ENCODE results near the gene SIGLEC15. TPM values are rescaled to one million over a fixed set of nuclear protein-coding genes. Genes with fewer than 3 reads are reported as not detected.

SIGLEC15 gene
- total RNA-seq, 2 experiments from 2014 or later: not detected

GRCh38 chr18:45849529-45849928 is 24.1 kb downstream of the SIGLEC15 start:
- Mint-ChIP-seq H3K4me3 (no peak overlapping the region), H3K36me3 (ENCODE audit: low read depth) (peaks cover 13% of the 10 kb centered on the region), H3K4me1 (ENCODE audit: low read depth) (peaks cover 3% of the 10 kb centered on the region), H3K9me3 (ENCODE audit: insufficient read depth) (no peaks in the 10 kb centered on the region), H3K27me3 (ENCODE audit: low read depth) (no peaks in the 10 kb centered on the region), H3K27ac (no peak overlapping the region)
- DNase-seq: no peak
- no peak for ATAC-seq
- POLR2A ChIA-PET: no interaction called here
- CTCF ChIA-PET: interaction anchor here (1.2 to 3.1 kb wide), 3 partner anchors 10 to 61 kb away, joined by 3 to 15 read pairs (median 12); no protein-coding TSS in a partner anchor

DNA sequence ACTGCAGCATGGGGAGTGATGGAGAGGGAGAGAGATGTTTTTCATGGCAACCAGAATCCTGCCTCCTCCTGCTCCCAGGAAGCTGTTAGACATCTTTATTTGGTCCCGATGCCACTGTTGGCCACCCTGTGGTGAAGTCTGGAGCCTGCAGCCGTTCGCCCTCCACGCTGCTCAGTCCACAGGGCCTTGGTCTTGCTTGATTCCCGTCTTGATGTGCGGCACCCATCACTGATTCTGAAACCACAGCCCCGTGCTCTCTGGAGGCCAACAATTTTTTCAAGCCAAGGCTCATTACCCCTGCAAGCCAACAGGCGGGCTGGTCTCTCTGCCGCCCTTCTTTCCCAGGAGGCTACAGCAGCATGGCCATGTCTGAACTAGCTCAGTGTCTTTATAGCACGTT is 24.5 kb downstream of the SIGLEC15 start:
- POLR2A ChIA-PET: no interaction called here
- Mint-ChIP-seq H3K36me3 (ENCODE audit: low read depth) (peaks cover 14% of the 10 kb centered on the region), H3K9me3 (ENCODE audit: insufficient read depth) (no peaks in the 10 kb centered on the region), H3K4me1 (ENCODE audit: low read depth) (peaks cover 3% of the 10 kb centered on the region), H3K27ac (no peak overlapping the region), H3K27me3 (ENCODE audit: low read depth) (no peaks in the 10 kb centered on the region), H3K4me3 (no peak overlapping the region)
- ATAC-seq: no peak
- CTCF ChIA-PET: interaction anchor here (0.8 to 3.1 kb wide), 6 partner anchors 9 to 186 kb away, joined by 3 to 15 read pairs (median 4); no protein-coding TSS in a partner anchor
- DNase-seq: no peak

DNA sequence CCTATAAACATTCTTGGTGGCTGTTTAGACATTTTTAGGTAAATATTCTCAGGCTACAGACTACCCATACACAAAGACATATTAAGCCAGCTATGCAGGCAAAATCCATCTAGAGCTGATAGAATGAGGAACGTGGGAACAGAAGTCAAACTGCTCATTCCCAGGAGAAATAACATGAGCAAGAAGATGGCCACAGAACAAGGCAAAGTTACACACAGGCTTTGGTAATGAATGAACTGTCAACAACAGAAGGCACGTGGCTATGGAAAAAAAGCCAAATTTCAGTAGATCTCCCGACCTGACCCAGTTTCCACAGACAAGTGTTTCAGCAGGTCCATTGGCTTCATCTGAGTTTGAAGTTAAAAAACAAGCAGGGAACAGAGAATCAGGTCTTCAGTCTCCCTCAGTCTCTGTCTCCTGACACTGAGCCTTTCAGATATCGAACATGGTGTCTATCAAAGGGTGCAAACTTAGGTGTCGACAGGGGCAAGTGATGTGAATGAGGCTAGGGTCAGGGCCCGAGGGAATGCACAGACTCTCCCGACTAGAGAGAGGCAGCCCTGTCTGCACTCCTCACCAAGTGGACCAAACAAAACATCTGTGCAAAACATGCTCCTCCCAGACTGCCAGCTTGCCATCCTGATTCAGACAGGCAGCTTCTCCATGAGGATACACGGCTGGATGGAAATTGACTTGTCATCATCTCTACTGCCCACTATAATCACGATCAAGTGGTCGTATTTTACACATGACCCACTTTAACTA is 25.9 kb downstream of the SIGLEC15 start:
- DNase-seq: no peak
- ChIA-PET POLR2A (no interaction called here), CTCF (interaction anchor here (0.9 to 3.1 kb wide), 5 partner anchors 9 to 187 kb away, joined by 3 to 15 read pairs (median 4); no protein-coding TSS in a partner anchor)
- Mint-ChIP-seq H3K4me1 (ENCODE audit: low read depth) (peaks cover 3% of the 10 kb centered on the region), H3K36me3 (ENCODE audit: low read depth) (peaks cover 24% of the 10 kb centered on the region), H3K27ac (peak overlapping the region; percentile 24), H3K27me3 (ENCODE audit: low read depth) (no peaks in the 10 kb centered on the region), H3K4me3 (no peak overlapping the region), H3K9me3 (ENCODE audit: insufficient read depth) (no peaks in the 10 kb centered on the region)
- no peak for ATAC-seq

DNA sequence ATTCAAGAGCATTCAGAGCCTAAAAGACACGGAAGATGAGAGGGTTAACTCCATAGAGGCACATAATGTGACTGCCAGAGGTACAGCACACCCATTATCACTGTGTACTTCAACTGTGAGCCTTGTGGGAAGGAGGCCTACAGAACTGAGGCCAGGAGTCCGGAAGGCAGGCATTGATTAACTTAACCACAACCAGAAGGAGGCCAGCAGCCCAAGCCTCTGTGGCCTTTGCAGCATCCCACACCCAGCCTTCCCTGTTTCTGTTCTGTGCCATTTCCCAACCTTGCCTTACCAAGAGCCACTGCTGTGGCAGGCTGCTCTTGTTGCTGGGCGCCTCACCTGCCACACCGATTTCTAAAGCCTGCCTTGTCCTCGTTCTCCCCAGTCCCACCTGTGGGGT is 27.2 kb downstream of the SIGLEC15 start:
- DNase-seq (no peak), ATAC-seq (no peak)
- Mint-ChIP-seq H3K4me1 (ENCODE audit: low read depth) (peaks cover 3% of the 10 kb centered on the region), H3K36me3 (ENCODE audit: low read depth) (peaks cover 32% of the 10 kb centered on the region), H3K27me3 (ENCODE audit: low read depth) (no peaks in the 10 kb centered on the region), H3K27ac (peak overlapping the region; percentile 16), H3K9me3 (ENCODE audit: insufficient read depth) (no peaks in the 10 kb centered on the region), H3K4me3 (no peak overlapping the region)
- POLR2A ChIA-PET: no interaction called here
- CTCF ChIA-PET: interaction anchor here (1.3 kb wide), 1 partner anchor 27 kb away, joined by 3 read pairs; no protein-coding TSS in a partner anchor

DNA sequence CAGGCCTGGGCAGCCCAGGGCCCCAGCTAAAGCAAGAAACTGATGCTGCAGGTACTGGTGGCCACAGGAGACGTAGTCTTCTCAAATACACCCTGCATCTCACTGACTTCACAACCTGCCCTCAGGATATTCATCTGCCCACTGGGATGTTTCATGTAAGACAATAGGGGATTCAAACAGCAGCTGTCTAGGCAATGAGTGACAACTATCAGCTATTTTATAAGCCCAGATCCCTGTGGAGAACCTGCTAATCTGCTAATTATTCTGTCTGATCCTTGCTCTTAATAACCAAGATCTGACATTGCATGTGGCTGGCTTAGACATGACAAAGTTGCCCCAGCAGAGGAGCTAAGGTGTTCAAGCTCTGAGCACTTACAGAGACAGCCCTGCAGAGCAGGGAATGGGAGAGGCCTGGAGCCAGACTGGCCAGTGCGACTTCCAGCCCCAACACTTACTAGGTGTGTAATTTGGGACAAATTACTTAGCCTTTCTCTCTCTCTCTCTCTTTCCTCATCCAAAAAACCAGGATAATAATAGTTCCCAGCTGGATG is 28.6 kb downstream of the SIGLEC15 start:
- ChIA-PET CTCF (interaction anchor here (1.5 to 1.7 kb wide), 2 partner anchors 14 to 25 kb away, joined by 4 read pairs; no protein-coding TSS in a partner anchor), POLR2A (no interaction called here)
- H3K9me3 Mint-ChIP-seq (ENCODE audit: insufficient read depth): no peaks in the 10 kb centered on the region
- H3K4me3 Mint-ChIP-seq: no peak overlapping the region
- peaks cover 44% of the 10 kb centered on the region for H3K36me3 Mint-ChIP-seq (ENCODE audit: low read depth)
- no peak for DNase-seq
- no peak for ATAC-seq
- no peak overlapping the region for H3K27ac Mint-ChIP-seq
- H3K4me1 Mint-ChIP-seq (ENCODE audit: low read depth): peaks cover 3% of the 10 kb centered on the region
- H3K27me3 Mint-ChIP-seq (ENCODE audit: low read depth): no peaks in the 10 kb centered on the region

- Mint-ChIP-seq H3K27me3 (ENCODE audit: low read depth) (no peaks in the 10 kb centered on the region), H3K4me3 (no peak overlapping the region), H3K9me3 (ENCODE audit: insufficient read depth) (no peaks in the 10 kb centered on the region), H3K4me1 (ENCODE audit: low read depth) (no peaks in the 10 kb centered on the region), H3K27ac (no peak overlapping the region), H3K36me3 (ENCODE audit: low read depth) (peaks cover 52% of the 10 kb centered on the region)
- ATAC-seq (no peak), DNase-seq (no peak)
- POLR2A ChIA-PET: no interaction called here
- CTCF ChIA-PET: interaction anchor here (1.4 to 1.5 kb wide), 3 partner anchors 11 to 23 kb away, joined by 3 to 5 read pairs (median 4); no protein-coding TSS in a partner anchor
Observed at GRCh38 chr18:45856531-45856930, 31.1 kb downstream of the SIGLEC15 start.

GRCh38 chr18:45859334-45859733 is 33.9 kb downstream of the SIGLEC15 start:
- no peak for DNase-seq
- H3K27me3 Mint-ChIP-seq (ENCODE audit: low read depth): no peaks in the 10 kb centered on the region
- ChIA-PET POLR2A (no interaction called here), CTCF (interaction anchor here (0.6 kb wide), 1 partner anchor 137 kb away, joined by 3 read pairs; no protein-coding TSS in a partner anchor)
- H3K9me3 Mint-ChIP-seq (ENCODE audit: insufficient read depth): no peaks in the 10 kb centered on the region
- H3K4me1 Mint-ChIP-seq (ENCODE audit: low read depth): no peaks in the 10 kb centered on the region
- H3K4me3 Mint-ChIP-seq: no peak overlapping the region
- peaks cover 54% of the 10 kb centered on the region for H3K36me3 Mint-ChIP-seq (ENCODE audit: low read depth)
- H3K27ac Mint-ChIP-seq: no peak overlapping the region
- no peak for ATAC-seq

- H3K9me3 Mint-ChIP-seq (ENCODE audit: insufficient read depth): no peaks in the 10 kb centered on the region
- CTCF ChIA-PET: interaction anchor here (0.7 to 1.0 kb wide), 2 partner anchors 9 to 21 kb away, joined by 3 read pairs; no protein-coding TSS in a partner anchor
- H3K36me3 Mint-ChIP-seq (ENCODE audit: low read depth): peaks cover 60% of the 10 kb centered on the region
- no peak overlapping the region for H3K4me3 Mint-ChIP-seq
- H3K27me3 Mint-ChIP-seq (ENCODE audit: low read depth): no peaks in the 10 kb centered on the region
- DNase-seq (no peak), ATAC-seq (no peak)
- no peak overlapping the region for H3K27ac Mint-ChIP-seq
- POLR2A ChIA-PET: no interaction called here
- no peaks in the 10 kb centered on the region for H3K4me1 Mint-ChIP-seq (ENCODE audit: low read depth)
Observed at GRCh38 chr18:45860492-45860891, 35.0 kb downstream of the SIGLEC15 start.

DNA sequence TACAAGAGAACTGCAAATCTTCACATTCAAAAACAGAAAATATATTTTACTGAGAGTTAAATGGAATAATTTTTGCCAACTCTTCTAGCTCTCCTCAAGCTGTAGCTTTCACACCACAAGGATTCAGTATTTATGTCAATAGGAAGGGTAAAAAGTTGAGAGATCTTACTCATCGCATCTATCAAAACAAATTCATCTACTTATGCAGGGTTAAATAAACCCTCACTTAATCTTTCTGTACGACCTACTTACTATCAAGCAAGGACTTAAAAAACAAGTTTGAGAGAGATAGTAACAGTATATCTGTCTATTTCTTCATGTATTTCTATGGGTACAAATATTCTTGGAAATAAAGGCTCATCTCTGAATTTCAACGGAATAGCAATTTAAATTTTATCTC is 35.5 kb downstream of the SIGLEC15 start:
- ChIA-PET POLR2A (no interaction called here), CTCF (interaction anchor here (0.7 to 1.0 kb wide), 2 partner anchors 10 to 21 kb away, joined by 3 read pairs; no protein-coding TSS in a partner anchor)
- no peaks in the 10 kb centered on the region for H3K27me3 Mint-ChIP-seq (ENCODE audit: low read depth)
- no peak overlapping the region for H3K27ac Mint-ChIP-seq
- H3K4me1 Mint-ChIP-seq (ENCODE audit: low read depth): no peaks in the 10 kb centered on the region
- peaks cover 62% of the 10 kb centered on the region for H3K36me3 Mint-ChIP-seq (ENCODE audit: low read depth)
- no peak for DNase-seq
- H3K9me3 Mint-ChIP-seq (ENCODE audit: insufficient read depth): no peaks in the 10 kb centered on the region
- no peak overlapping the region for H3K4me3 Mint-ChIP-seq
- no peak for ATAC-seq

- Mint-ChIP-seq H3K9me3 (ENCODE audit: insufficient read depth) (no peaks in the 10 kb centered on the region), H3K27ac (no peak overlapping the region), H3K4me1 (ENCODE audit: low read depth) (no peaks in the 10 kb centered on the region), H3K4me3 (no peak overlapping the region), H3K36me3 (ENCODE audit: low read depth) (peaks cover 63% of the 10 kb centered on the region), H3K27me3 (ENCODE audit: low read depth) (no peaks in the 10 kb centered on the region)
- POLR2A ChIA-PET: no interaction called here
- no peak for ATAC-seq
- no peak for DNase-seq
- CTCF ChIA-PET: interaction anchor here (2.2 kb wide), 1 partner anchor 18 kb away, joined by 7 read pairs; no protein-coding TSS in a partner anchor
Observed at GRCh38 chr18:45861926-45862325, 36.5 kb downstream of the SIGLEC15 start.

DNA sequence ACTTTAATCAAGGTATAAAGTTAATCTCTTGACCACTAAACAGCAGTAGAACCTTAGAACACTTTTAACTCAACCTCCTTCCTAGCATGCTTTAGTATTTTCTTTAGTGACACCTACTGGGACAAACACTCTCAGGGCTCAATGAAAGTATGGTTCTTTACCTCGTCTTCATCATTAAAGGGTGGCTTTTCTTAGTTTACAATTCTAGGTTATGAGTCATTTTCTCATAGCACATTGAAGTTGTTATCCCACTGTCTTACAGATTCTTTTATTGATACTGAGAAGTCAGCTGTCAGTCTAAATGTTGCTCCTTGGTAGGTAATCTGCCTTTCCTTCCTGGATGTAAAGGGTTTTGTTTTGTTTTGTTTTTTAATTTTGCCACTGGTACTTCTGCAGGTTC is 38.0 kb downstream of the SIGLEC15 start:
- DNase-seq: no peak
- Mint-ChIP-seq H3K9me3 (ENCODE audit: insufficient read depth) (no peaks in the 10 kb centered on the region), H3K27me3 (ENCODE audit: low read depth) (no peaks in the 10 kb centered on the region), H3K36me3 (ENCODE audit: low read depth) (peaks cover 65% of the 10 kb centered on the region), H3K4me1 (ENCODE audit: low read depth) (no peaks in the 10 kb centered on the region), H3K27ac (no peak overlapping the region), H3K4me3 (no peak overlapping the region)
- no peak for ATAC-seq
- ChIA-PET POLR2A (no interaction called here), CTCF (interaction anchor here (0.6 to 2.2 kb wide), 3 partner anchors 16 to 106 kb away, joined by 3 to 7 read pairs (median 4); no protein-coding TSS in a partner anchor)

- no peaks in the 10 kb centered on the region for H3K9me3 Mint-ChIP-seq (ENCODE audit: insufficient read depth)
- no peak overlapping the region for H3K4me3 Mint-ChIP-seq
- DNase-seq (no peak), ATAC-seq (no peak)
- ChIA-PET CTCF (no interaction called here), POLR2A (no interaction called here)
- H3K36me3 Mint-ChIP-seq (ENCODE audit: low read depth): peaks cover 62% of the 10 kb centered on the region
- H3K4me1 Mint-ChIP-seq (ENCODE audit: low read depth): no peaks in the 10 kb centered on the region
- H3K27ac Mint-ChIP-seq: no peak overlapping the region
- H3K27me3 Mint-ChIP-seq (ENCODE audit: low read depth): no peaks in the 10 kb centered on the region
Observed at GRCh38 chr18:45864081-45864480, 38.6 kb downstream of the SIGLEC15 start.

All from activated CD8-positive, alpha-beta T cell treated with anti-CD3 and anti-CD28 coated beads, Interleukin-2, amount 10 ng/mL, durations not matched to agents 7 days and 5 days (primary cell).